Liver (tissue), 9 donors: ENCODE data around the gene MMP27. TPM values are rescaled to one million over a fixed set of nuclear protein-coding genes. Genes with fewer than 3 reads are reported as not detected.

ENCODE experiments used
- DNase-seq: peaks from one replicate; pipeline ENCODE4 v3.0.0-alpha.2; 2017; ENCODE audit warnings: low spot score
- H3K27ac ChIP-seq, 2 donors: one replicate each; pipeline ENCODE4 v1.7.0; 2013; ENCODE audit warnings: inconsistent platforms in 2 of 2, low read length in 2 of 2, control low read depth in 1 of 2, low read depth in 1 of 2, mild to moderate bottlenecking in 1 of 2
- H3K27me3 ChIP-seq, 4 donors: one replicate each; pipeline versions ENCODE4 v1.6.1 to v1.7.0; 2013; ENCODE audit warnings: low read length in 3 of 4, inconsistent platforms in 1 of 4, mild to moderate bottlenecking in 1 of 4, moderate library complexity in 1 of 4; ENCODE audit not compliant: control insufficient read depth in 4 of 4, insufficient read depth in 4 of 4
- H3K36me3 ChIP-seq, 4 donors: one replicate each; pipeline versions ENCODE4 v1.6.1 to v1.7.0; 2013; ENCODE audit warnings: low read length in 3 of 4, mild to moderate bottlenecking in 3 of 4, low read depth in 1 of 4, moderate library complexity in 1 of 4; ENCODE audit not compliant: control insufficient read depth in 4 of 4, insufficient read depth in 3 of 4
- H3K4me1 ChIP-seq, 4 donors: one replicate each; pipeline versions ENCODE4 v1.6.1 to v1.7.0; 2013; ENCODE audit warnings: low read length in 3 of 4, mild to moderate bottlenecking in 3 of 4, moderate library complexity in 1 of 4; ENCODE audit not compliant: control insufficient read depth in 4 of 4, insufficient read depth in 4 of 4
- H3K4me3 ChIP-seq, 3 donors: one replicate each; pipeline versions ENCODE4 v1.6.1 to v1.7.0; 2013; ENCODE audit warnings: low read length in 3 of 3, control low read depth in 1 of 3, low read depth in 1 of 3, mild to moderate bottlenecking in 1 of 3
- H3K9ac ChIP-seq, 2 donors: one replicate each; pipeline ENCODE4 v1.7.0; 2013; ENCODE audit warnings: low read length in 2 of 2, mild to moderate bottlenecking in 2 of 2, moderate library complexity in 2 of 2, control low read depth in 1 of 2, low read depth in 1 of 2
- H3K9me3 ChIP-seq, 4 donors: one replicate each; pipeline versions ENCODE4 v1.6.1 to v1.7.0; 2013; ENCODE audit warnings: low read length in 3 of 4; ENCODE audit not compliant: control insufficient read depth in 4 of 4
- ATF3 ChIP-seq: IDR thresholded peaks from 2 replicates; pipeline ENCODE4 v1.6.1; 2016; ENCODE audit warnings: antibody characterized with exemption
- CTCF ChIP-seq: fragments of 150-350 bp; IDR thresholded peaks from 2 replicates; pipeline ENCODE4 v1.5.1; 2017; ENCODE audit warnings: improper control_type of control experiment, low read depth, low read length; ENCODE audit not compliant: missing input control
- EGR1 ChIP-seq, 2 donors: IDR thresholded peaks; 2 replicates each; pipeline ENCODE4 v1.6.1; 2016 to 2018; ENCODE audit warnings: antibody characterized with exemption in 2 of 2, low read depth in 2 of 2
- FOXA1 ChIP-seq: IDR thresholded peaks from 2 replicates; pipeline ENCODE4 v1.6.1; 2016; ENCODE audit warnings: antibody characterized with exemption
- FOXA2 ChIP-seq: IDR thresholded peaks from 2 replicates; pipeline ENCODE4 v1.6.1; 2016; ENCODE audit warnings: antibody characterized with exemption
- GABPA ChIP-seq, 2 donors: IDR thresholded peaks in 1 of 2; conservative IDR thresholded peaks in 1 of 2; 2 replicates each; pipeline ENCODE4 v1.6.1; 2016; ENCODE audit warnings: antibody characterized with exemption in 2 of 2, mild to moderate bottlenecking in 1 of 2, moderate library complexity in 1 of 2
- HNF4A ChIP-seq, 2 donors: conservative IDR thresholded peaks; 2 replicates each; pipeline ENCODE4 v1.6.1; 2016; ENCODE audit warnings: antibody characterized with exemption in 2 of 2, mild to moderate bottlenecking in 2 of 2
- HNF4G ChIP-seq: IDR thresholded peaks from 2 replicates; pipeline ENCODE4 v1.6.1; 2016; ENCODE audit warnings: antibody characterized with exemption
- JUND ChIP-seq, 2 donors: IDR thresholded peaks; 2 replicates each; pipeline ENCODE4 v1.6.1; 2016; ENCODE audit warnings: antibody characterized with exemption in 2 of 2
- MAX ChIP-seq: IDR thresholded peaks from 2 replicates; pipeline ENCODE4 v1.6.1; 2016; ENCODE audit warnings: antibody characterized with exemption
- NR2F2 ChIP-seq: IDR thresholded peaks from 2 replicates; pipeline ENCODE4 v1.6.1; 2016; ENCODE audit warnings: antibody characterized with exemption
- RXRA ChIP-seq, 2 donors: IDR thresholded peaks; 2 replicates each; pipeline ENCODE4 v1.6.1; 2017 to 2018; ENCODE audit warnings: antibody characterized with exemption in 2 of 2, mild to moderate bottlenecking in 1 of 2
- SP1 ChIP-seq: IDR thresholded peaks from 2 replicates; pipeline ENCODE4 v1.6.1; 2018; ENCODE audit warnings: antibody characterized with exemption, mild to moderate bottlenecking
- TAF1 ChIP-seq: conservative IDR thresholded peaks from 2 replicates; pipeline ENCODE4 v1.6.1; 2016; ENCODE audit warnings: antibody characterized with exemption, mild to moderate bottlenecking
- YY1 ChIP-seq: IDR thresholded peaks from 2 replicates; pipeline ENCODE4 v1.6.1; 2016; ENCODE audit warnings: antibody characterized with exemption, mild to moderate bottlenecking
- ZBTB33 ChIP-seq: IDR thresholded peaks from 2 replicates; pipeline ENCODE4 v1.6.1; 2016; ENCODE audit warnings: antibody characterized with exemption
- WGBS: extraction: QIAGEN DNeasy Blood & Tissue Kit; methylation state at CpG from one replicate; pipeline ENCODE4 v1.1.7; 2013; 5-methylcytosine and 5-hydroxymethylcytosine counted together
- polyA plus RNA-seq, 2 donors: library from polyadenylated mRNA; stranded (reverse) in 1 of 2; unstranded in 1 of 2; fragments of 200-250 nt in 1 of 2; fragments of >200 nt in 1 of 2; fragmentation: Nextera tagmentation in 1 of 2; extraction: Ambion mirVana in 1 of 2; gene quantifications; one replicate each; pipeline versions ENCODE4 v1.2.1 to v1.2.3, GENCODE V29; 2013 to 2015
- total RNA-seq, 2 donors: library from RNA; depleted of rRNA; stranded (reverse); fragments of >200 nt; gene quantifications; one replicate each; pipeline ENCODE4 v1.2.3, GENCODE V29; 2014
- donor health status: healthy.
- donor health status: healthy.
- donor health status: healthy.
- donor health status: healthy.
- donor health status: healthy.

Gene MMP27
- total and polyA plus RNA-seq, 4 donors, result not detected

- TF ChIP-seq CTCF, result no peak
- no peak for TF ChIP-seq SP1
- TF ChIP-seq FOXA1, result no peak
- TF ChIP-seq FOXA2, result no peak
- TF ChIP-seq HNF4A (conservative IDR thresholded peaks at IDR 0.05), result no peak
- no peak for TF ChIP-seq TAF1
- no peak for TF ChIP-seq EGR1 (IDR thresholded peaks at IDR 0.05; ENCODE audit: low read depth in 2 of 2)
- TF ChIP-seq GABPA (IDR thresholded peaks at IDR 0.05 in 1 of 2, conservative IDR thresholded peaks at IDR 0.05 in 1 of 2), result no peak
Observed at GRCh38 chr11:102704841-102705240, 728 bp downstream of the MMP27 start (continued).

- TF ChIP-seq ATF3 (no peak), HNF4G (no peak), RXRA (IDR thresholded peaks at IDR 0.05) (no peak), NR2F2 (no peak), TAF1 (no peak), ZBTB33 (no peak), FOXA1 (no peak), SP1 (no peak), YY1 (no peak), CTCF (no peak)
- Histone ChIP-seq H3K27ac (no peak overlapping the region), H3K36me3 (no peaks in the 10 kb centered on the region), H3K4me1 (no peaks in the 10 kb centered on the region), H3K27me3 (peaks cover 0 to 4% (median 0%) of the 10 kb centered on the region in 4 donors), H3K4me3 (no peak overlapping the region), H3K9me3 (no peaks in the 10 kb centered on the region), H3K9ac (no peak overlapping the region)
- WGBS, result 69% methylated on average over 3 of the region's 3 CpGs
- no peak for DNase-seq
Observed at GRCh38 chr11:102703826-102704493, 1.6 kb downstream of the MMP27 start.

- no peak for DNase-seq
- H3K9ac ChIP-seq, result no peak overlapping the region
- H3K4me3 ChIP-seq, result no peak overlapping the region
- WGBS, result 78% methylated on average over 3 of the region's 3 CpGs
- H3K9me3 ChIP-seq, result no peaks in the 10 kb centered on the region
- peaks cover 0 to 7% (median 0%) of the 10 kb centered on the region in 4 donors for H3K27me3 ChIP-seq
- no peaks in the 10 kb centered on the region for H3K4me1 ChIP-seq
- no peaks in the 10 kb centered on the region for H3K36me3 ChIP-seq
- no peak overlapping the region for H3K27ac ChIP-seq
- TF ChIP-seq ATF3, result no peak
- TF ChIP-seq MAX, result no peak
- no peak for TF ChIP-seq NR2F2
- TF ChIP-seq HNF4G, result no peak
- no peak for TF ChIP-seq FOXA1
- TF ChIP-seq ZBTB33, result no peak
- no peak for TF ChIP-seq JUND (IDR thresholded peaks at IDR 0.05)
- no peak for TF ChIP-seq SP1
- no peak for TF ChIP-seq TAF1
- TF ChIP-seq YY1, result no peak
- TF ChIP-seq EGR1 (IDR thresholded peaks at IDR 0.05; ENCODE audit: low read depth in 2 of 2), result no peak
Observed at GRCh38 chr11:102695201-102695600, 10.4 kb downstream of the MMP27 start.
